ENCODE data around the gene PSMG1.
"Not testable (repeated sequence)": the region's sequence is repeated elsewhere in the genome, so short reads cannot be mapped to it uniquely, and the experiment has no call there.

The PSMG1 gene

GRCh38 chr21:39153842-39154241 lies 29.4 kb downstream of the PSMG1 start:
- no peak for DNase-seq

GRCh38 chr21:39153373-39153772 lies 29.9 kb downstream of the PSMG1 start:
- no peak for DNase-seq

DNA sequence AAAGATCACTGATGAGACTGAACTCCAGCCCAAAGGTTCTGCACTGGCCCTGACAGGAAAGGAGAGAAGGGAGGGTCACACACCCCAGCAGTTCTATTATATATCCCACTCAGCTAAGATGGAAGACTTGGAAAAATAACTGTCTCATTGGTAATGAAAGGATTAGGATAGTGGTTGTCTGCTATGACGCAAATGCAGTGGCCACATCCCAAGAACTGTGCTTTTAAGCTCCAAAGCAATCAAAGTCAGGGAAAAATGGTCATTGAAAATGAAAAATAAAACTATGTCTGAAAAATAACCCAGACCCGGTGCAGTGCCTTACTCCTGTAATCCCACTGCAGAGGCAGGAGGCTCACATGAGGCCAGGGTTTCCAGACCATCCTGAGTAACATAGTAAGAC lies 31.0 kb downstream of the PSMG1 start:
- no peak for DNase-seq

GRCh38 chr21:39150877-39151276 lies 32.4 kb downstream of the PSMG1 start:
- no peak for DNase-seq

DNA sequence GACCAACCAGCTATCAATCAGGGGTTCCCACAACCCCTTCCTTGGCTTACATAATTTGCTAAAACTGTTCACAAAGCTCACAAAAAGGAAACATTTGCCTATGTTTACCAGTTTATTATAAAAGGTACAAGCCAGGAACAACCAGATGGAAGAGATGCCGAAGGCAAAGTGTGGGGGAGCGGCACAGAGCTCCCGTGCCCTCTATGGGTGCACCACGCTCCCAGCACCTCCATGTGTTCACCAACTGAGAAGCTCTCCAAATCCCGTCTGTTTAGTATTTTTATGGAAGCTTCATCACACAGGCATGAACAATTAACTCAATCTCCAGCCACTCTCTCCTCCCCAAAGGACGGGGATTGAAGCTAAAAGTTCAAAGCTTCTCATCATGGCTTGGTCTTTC lies 32.9 kb downstream of the PSMG1 start:
- DNase-seq = no peak

DNA sequence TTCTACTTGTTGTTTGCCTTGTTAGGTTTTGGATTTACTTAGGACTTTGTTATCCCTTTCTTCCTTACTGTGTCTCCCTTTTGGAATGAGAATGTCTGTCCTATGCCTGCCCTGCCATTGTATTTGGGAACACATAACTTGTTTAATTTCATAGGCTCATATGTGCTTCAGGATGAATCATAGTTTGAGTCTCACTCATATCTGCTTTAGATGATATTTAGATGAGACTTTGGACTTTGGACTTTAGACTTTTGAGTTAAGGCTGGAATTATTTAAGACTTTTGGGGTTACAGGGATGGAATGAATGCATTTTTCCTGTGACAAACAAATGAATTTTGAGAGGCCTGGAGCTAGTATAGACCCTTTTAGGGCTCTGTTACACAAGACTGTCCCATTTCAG lies 33.4 kb downstream of the PSMG1 start:
- no peak for DNase-seq

DNA sequence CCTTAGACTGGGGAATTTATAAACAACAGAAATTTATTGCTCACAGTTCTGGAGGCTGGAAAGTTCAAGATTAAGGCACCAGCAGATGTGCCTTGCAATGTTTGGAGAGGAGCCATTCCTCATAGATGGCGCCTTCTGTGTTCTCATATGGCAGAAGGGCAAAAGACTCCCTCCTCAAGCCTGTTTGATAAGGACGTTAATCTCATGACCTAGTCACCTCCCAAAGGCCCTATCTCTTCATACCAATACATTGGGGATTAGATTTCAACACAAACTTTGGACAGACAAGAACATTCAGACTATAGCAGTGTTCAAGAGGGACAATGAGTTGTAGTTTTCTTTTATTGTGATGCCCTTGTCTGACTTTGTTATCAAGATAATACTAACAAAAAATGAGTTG lies 34.3 kb downstream of the PSMG1 start:
- DNase-seq = no peak

DNA sequence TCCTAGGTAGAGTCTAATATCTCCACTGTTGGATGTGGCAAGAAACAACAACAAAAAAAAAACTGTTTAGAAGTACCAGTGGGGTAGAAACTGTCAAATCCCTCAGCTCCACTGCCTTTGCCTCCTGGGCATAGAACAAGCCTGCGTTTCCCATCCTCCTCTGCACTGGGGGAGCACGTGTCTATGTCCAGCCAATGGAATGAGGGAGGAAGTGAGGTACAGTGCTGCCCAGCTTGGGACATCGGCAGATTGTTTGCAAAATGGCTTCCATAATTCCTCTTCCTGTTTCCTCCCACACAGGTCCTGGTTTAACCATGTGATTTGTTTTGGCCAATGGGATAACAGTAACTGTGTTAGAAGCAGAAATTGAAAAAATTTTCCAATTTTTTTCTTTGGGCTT lies 39.1 kb downstream of the PSMG1 start:
- no peak for DNase-seq

DNA sequence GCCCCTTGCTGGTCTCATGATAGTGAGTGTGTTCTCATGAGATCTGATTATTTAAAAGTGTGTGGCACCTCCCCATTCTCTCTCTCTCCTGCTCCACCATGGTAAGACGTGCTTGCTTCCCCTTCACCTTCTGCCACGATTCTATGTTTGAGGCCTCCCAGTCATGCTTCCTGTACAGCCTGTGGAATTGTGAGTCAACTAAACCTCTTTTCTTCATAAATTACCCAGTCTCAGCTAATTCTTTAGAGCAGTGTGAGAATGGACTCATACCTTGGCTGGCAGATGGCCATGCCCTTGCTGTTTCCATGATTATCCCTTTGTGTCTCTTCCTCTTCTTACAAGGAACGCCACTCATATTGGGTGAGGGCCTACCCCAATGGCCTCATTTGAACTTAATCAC lies 40.3 kb downstream of the PSMG1 start:
- no peak for DNase-seq

DNA sequence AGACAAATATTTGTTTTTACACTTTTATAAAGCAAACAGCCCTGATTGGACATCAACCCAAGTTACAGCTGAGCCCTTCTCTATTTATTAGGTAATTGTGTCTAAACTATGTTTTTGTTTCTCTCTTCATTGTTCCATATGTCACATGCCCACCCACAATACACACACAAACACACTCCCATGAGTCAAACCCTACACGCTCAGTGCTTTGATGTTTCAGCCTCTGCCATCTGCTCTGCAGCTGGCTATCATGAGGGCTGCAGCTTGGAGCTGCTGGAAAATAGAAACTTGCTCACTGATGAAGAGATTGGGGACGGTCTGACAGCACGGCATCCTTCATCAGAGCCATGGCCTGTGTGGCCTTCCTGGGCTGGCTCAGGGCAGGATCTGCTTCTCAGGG lies 41.7 kb downstream of the PSMG1 start:
- no peak for DNase-seq

GRCh38 chr21:39137248-39138178 lies 45.7 kb downstream of the PSMG1 start:
- peak; percentile 94 for DNase-seq

GRCh38 chr21:39136711-39137110 lies 46.5 kb downstream of the PSMG1 start:
- DNase-seq = peak; percentile 88

GRCh38 chr21:39136138-39136537 lies 47.1 kb downstream of the PSMG1 start:
- not testable (repeated sequence) for DNase-seq

DNA sequence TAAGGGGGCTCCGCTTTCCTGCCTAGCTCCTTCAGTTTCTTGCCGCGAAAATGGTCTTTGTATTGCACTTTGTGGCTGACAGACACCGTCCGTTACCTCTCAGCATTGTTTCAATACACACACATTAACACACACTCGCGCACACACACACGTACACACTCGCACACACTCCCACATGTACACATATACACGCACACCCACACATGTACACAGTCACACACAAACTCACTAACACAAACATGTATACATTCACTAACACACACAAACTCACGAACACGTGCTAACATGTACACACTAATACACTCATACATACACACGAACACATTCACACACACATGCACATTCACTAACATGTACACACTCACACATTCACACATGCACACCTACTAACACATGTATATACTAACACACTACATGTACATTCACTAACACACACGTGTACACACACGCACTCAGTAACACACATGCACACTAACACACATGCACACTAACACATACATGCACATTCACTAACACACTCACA lies 48.9 kb downstream of the PSMG1 start:
- no peak for DNase-seq

DNA sequence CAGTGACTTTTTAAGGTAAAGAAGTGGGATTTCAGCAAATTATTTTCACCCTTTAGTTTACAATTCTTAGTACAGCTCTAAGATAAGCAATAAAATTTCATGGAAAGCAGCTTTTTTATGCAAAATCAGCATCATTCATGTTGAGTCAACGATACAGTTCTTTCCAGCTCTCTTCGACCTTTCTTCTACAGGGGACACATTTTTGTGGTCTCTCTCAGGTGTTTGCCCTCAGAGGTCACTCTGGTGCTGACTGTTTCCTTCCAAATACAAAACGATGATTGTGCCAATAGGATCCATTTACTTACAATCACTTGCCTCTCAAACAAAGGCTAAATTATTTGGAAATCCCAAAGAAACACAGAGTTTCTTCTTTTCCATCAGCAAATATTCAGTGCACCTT lies 51.0 kb downstream of the PSMG1 start:
- no peak for DNase-seq

DNA sequence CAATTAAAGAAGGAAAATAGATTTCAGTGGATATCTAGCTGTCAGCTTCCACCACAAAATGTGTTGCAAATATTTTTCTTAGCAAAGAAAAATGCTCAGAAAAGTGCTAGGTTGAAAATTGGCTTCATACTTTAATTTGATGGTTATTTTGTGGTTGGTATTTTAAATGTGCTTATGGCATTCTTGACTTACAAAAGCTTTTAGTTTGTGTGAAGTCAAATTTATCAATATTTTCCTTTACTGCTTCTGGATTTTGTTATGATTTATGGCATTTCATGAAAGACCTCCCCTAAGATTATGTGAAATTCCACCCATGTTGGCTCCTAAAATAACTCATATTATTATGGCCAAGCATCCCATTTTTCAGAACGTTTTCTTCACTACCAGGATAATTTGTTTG lies 51.5 kb downstream of the PSMG1 start:
- no peak for DNase-seq

DNA sequence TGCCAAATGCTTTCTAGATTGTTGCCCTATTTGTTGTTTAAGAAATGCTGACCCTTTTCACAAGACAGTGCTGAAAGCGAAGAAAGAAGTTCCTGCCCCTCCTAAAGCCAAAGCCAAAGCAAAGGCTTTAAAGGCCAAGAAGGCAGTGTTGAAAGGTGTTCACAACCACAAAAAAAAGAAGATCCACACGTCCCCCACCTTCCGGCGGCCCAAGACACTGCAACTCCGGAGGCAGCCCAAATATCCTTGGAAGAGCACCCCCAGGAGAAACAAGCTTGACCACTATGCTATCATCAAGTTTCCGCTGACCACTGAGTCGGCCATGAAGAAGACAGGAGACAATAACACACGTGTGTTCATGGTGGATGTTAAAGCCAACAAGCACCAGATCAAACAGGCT lies 55.7 kb downstream of the PSMG1 start:
- no peak for DNase-seq

DNA sequence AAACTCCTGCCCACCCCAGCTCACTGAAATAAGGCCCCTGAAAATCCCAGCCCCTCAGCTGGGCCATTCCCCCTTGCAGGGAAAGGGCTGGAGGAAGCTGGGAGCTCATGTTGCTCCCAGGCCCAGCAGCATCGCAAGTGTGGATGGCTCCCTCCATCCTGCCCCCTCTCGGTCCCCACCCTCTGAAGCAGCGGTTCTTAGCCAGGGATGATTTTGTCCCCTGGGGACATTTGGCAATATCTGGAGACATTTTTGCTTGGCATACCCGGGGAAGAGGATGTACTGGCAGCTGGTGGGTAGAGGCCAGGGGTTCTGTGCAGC lies 56.8 kb downstream of the PSMG1 start:
- DNase-seq = no peak

GRCh38 chr21:39125752-39126485 lies 57.3 kb downstream of the PSMG1 start:
- DNase-seq = peak; percentile 76
